ENCODE measurements around the gene RPL32. TPM values are rescaled to one million over a fixed set of nuclear protein-coding genes. Genes with fewer than 3 reads are reported as not detected.

The RPL32 gene
- polyA plus RNA-seq, 2 donors: 2,267 to 2,386 TPM

DNA sequence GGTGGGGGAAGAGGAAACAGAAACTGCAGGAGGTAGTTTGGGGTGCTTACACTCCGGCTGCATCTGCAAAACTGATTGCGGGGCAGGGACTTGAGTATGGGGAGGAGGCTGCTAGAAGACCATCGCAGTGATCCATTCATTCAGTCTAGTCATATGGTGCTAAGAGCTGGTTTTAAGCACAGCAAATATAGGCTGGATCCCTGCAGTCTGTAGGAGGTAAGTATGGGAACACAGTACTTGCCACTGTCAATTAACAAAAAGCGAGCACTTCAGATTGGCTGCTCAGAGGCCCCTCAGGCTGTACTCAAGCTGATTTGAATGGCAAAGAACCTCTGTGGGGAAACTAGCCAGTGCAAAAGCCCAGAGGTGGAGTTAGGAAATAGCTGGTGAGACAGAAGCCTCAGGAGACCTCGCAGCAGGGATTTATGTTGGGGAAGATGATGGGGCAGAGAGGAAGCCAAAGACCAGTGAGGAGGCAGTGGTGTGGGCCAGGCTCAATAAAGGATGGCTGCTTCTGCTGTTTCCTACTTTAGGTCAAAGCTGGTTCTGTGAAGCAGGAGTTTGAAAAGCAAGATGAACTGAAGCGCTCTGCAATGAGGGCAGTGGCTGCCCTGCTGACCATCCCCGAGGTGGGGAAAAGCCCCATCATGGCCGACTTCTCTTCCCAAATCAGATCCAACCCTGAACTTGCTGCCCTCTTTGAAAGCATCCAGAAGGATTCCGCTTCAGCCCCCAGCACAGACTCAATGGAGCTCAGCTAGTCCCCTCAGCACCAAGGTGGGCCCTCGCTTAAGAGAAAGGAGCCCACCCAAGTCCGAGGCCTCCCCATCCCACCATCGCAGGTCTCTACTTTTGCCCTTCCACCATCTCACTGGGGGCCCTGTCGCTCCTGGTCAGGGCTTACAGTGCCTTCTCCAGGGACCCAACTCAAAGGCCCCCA is 7.9 kb downstream of the RPL32 start:
- Histone ChIP-seq H3K4me1 (ENCODE audit: control insufficient read depth in 2 of 2, insufficient read depth in 2 of 2, low read length in 1 of 2) (peaks cover 3 to 11% of the 10 kb centered on the region in 2 donors), H3K9me3 (ENCODE audit: control insufficient read depth in 2 of 2, insufficient read depth in 1 of 2, low read depth in 1 of 2, low read length in 1 of 2) (no peaks in the 10 kb centered on the region), H3K27me3 (ENCODE audit: control insufficient read depth in 1 of 2, insufficient read depth in 2 of 2, low read length in 2 of 2) (no peaks in the 10 kb centered on the region), H3K36me3 (ENCODE audit: control insufficient read depth in 2 of 2, insufficient read depth in 2 of 2, low read length in 1 of 2) (peaks cover 13 to 35% of the 10 kb centered on the region in 2 donors), H3K4me3 (ENCODE audit: low read depth in 1 of 2, low read length in 2 of 2) (no peak overlapping the region), H3K27ac (ENCODE audit: low read depth in 2 of 2, low read length in 1 of 2) (no peak overlapping the region)
- 85 to 86% methylated on average over 13 of the region's 13 CpGs for WGBS, 2 donors

DNA sequence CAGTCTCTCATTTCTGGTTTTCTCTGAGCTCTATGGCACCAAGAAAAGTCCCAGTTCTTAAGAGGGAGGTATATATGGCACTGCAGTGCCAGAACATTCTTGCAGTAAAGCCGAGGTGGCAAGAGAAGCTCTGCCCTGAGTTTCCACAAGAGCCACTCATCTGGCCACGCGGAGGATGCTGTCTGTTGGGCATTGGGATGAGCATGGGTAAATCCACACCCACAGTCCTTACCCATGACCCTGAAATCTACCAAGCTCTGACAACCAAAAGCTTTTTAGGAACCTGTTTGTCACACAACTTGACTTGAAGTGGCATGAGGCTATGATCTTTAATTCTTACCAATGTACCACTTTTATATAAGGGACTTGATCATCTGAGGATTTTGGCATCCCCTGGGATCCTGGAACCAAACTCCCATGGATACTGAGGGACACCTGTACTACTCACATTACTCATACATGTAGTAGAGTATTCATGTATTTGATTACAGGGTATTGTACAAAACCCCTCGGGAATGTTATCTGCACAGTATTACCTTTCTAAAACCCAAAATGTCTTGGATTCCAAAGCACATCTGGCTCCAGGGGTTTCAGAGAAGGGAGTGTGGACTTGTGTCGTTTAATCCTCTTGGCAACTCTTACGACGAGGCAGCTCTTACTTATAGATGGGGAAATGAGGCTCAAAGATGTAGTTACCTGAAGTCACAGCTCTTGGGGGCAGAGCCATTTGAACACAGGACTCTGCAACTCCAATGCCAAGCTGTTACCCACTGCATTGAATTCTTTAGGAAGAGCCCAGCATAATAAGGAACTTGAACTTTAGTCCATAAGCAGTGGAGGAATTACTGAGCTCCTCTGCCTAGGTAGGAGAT is 8.8 kb downstream of the RPL32 start:
- WGBS, 2 donors: 69 to 71% methylated on average over 7 of the region's 7 CpGs
- Histone ChIP-seq H3K27ac (ENCODE audit: low read depth in 2 of 2, low read length in 1 of 2) (no peak overlapping the region), H3K36me3 (ENCODE audit: control insufficient read depth in 2 of 2, insufficient read depth in 2 of 2, low read length in 1 of 2) (peaks cover 13 to 30% of the 10 kb centered on the region in 2 donors), H3K4me3 (ENCODE audit: low read depth in 1 of 2, low read length in 2 of 2) (no peak overlapping the region), H3K4me1 (ENCODE audit: control insufficient read depth in 2 of 2, insufficient read depth in 2 of 2, low read length in 1 of 2) (peaks cover 0 to 6% of the 10 kb centered on the region in 2 donors), H3K9me3 (ENCODE audit: control insufficient read depth in 2 of 2, insufficient read depth in 1 of 2, low read depth in 1 of 2, low read length in 1 of 2) (no peaks in the 10 kb centered on the region), H3K27me3 (ENCODE audit: control insufficient read depth in 1 of 2, insufficient read depth in 2 of 2, low read length in 2 of 2) (no peaks in the 10 kb centered on the region)

DNA sequence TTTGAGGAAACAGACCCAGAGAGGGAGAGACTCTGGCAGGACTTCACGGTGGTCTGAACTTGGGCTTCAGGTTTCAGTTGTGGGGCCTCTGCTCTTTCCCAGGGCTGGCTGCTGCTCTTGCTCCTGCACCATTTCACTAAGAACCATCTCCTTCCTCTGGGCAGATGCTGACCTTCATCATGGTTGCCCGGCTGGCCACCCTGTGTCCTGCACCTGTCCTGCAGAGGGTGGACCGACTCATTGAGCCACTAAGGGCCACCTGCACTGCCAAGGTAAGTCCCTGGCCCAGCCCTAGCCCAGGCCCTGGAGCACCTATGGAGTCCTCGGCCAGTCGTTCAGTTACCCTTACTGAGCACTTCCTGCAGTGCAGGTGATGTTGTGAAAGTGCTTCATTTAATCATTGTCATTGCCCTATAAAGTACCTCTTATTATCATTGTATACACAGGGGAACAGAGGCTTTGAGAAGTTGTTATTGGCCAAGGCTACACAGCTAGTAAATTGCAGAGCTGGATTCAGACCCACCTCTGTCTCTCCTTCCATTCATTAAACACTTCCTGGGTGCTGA is 10.0 kb downstream of the RPL32 start:
- 73 to 79% methylated on average over 5 of the region's 5 CpGs for WGBS, 2 donors
- peaks cover 13 to 28% of the 10 kb centered on the region in 2 donors for H3K36me3 ChIP-seq (ENCODE audit: control insufficient read depth in 2 of 2, insufficient read depth in 2 of 2, low read length in 1 of 2)
- peaks cover 0 to 6% of the 10 kb centered on the region in 2 donors for H3K4me1 ChIP-seq (ENCODE audit: control insufficient read depth in 2 of 2, insufficient read depth in 2 of 2, low read length in 1 of 2)
- H3K27ac ChIP-seq (ENCODE audit: low read depth in 2 of 2, low read length in 1 of 2): no peak overlapping the region
- no peaks in the 10 kb centered on the region for H3K9me3 ChIP-seq (ENCODE audit: control insufficient read depth in 2 of 2, insufficient read depth in 1 of 2, low read depth in 1 of 2, low read length in 1 of 2)
- no peaks in the 10 kb centered on the region for H3K27me3 ChIP-seq (ENCODE audit: control insufficient read depth in 1 of 2, insufficient read depth in 2 of 2, low read length in 2 of 2)
- no peak overlapping the region for H3K4me3 ChIP-seq (ENCODE audit: low read depth in 1 of 2, low read length in 2 of 2)

DNA sequence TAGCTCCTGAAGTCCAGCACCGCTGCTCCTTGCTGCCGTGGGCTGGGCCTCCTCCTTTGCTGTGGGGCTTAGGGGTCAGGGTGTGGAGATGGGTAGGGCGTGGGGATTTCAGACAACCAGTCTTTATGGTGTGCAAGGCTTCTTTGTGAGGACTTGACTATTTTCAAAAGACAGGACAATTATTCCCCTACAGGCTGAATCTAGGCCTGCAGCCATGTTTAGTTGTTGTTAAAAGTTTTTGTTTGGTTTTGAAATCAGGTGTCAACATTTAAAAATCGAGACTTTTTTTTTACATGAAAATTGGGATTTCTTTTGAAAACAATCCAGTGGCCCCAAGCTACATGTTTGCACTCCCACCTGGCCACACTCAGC is 10.6 kb downstream of the RPL32 start:
- Histone ChIP-seq H3K4me1 (ENCODE audit: control insufficient read depth in 2 of 2, insufficient read depth in 2 of 2, low read length in 1 of 2) (peaks cover 0 to 6% of the 10 kb centered on the region in 2 donors), H3K36me3 (ENCODE audit: control insufficient read depth in 2 of 2, insufficient read depth in 2 of 2, low read length in 1 of 2) (peaks cover 13 to 22% of the 10 kb centered on the region in 2 donors), H3K9me3 (ENCODE audit: control insufficient read depth in 2 of 2, insufficient read depth in 1 of 2, low read depth in 1 of 2, low read length in 1 of 2) (no peaks in the 10 kb centered on the region), H3K27ac (ENCODE audit: low read depth in 2 of 2, low read length in 1 of 2) (no peak overlapping the region), H3K4me3 (ENCODE audit: low read depth in 1 of 2, low read length in 2 of 2) (no peak overlapping the region), H3K27me3 (ENCODE audit: control insufficient read depth in 1 of 2, insufficient read depth in 2 of 2, low read length in 2 of 2) (no peaks in the 10 kb centered on the region)
- WGBS, 2 donors: 72 to 82% methylated on average over 4 of the region's 4 CpGs

DNA sequence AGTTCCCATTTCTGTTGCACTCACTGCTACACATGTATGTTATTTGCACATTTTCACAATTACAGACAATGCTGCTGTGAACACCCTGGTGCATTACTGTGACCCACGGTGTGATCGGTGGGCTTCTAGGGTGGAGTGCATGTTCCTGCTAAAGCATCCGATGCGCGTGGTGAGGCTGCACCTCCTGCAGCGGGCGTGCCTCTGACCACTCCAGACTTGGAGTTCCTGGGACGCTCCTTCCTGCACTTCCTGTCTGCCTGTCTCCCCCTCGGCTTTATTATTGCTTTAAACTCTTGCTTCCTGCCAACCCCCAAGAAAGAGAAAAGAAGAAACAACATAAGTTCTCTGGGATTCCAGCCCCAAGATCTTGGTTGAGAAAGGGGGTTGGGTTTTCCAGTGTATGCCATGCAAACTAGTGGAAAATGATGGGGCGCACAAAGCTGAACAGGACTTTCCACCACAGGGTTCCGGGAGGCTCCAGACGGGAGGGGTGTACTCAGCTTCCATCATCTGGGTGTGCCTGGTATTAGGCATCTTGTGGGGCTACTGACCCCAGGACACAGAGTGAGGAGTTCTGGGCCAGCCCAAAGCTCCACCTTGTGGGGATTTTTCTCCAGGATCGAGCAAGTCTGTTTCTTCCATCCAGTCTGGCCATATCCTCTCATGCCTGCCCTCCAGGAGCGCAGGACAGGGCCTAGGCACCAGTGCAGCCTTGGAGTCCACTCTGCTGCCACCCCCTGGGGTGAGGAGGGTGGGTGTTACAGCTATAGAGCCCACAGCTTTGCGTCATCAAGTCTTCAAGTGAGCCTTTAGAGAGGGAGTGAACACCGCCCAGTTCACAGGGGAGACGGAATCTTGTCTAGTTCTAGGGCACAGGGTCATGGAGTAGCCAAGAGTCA is 11.2 kb downstream of the RPL32 start:
- Histone ChIP-seq H3K9me3 (ENCODE audit: control insufficient read depth in 2 of 2, insufficient read depth in 1 of 2, low read depth in 1 of 2, low read length in 1 of 2) (no peaks in the 10 kb centered on the region), H3K27ac (ENCODE audit: low read depth in 2 of 2, low read length in 1 of 2) (peak overlapping the region in 1 of 2 donors; percentile 44), H3K27me3 (ENCODE audit: control insufficient read depth in 1 of 2, insufficient read depth in 2 of 2, low read length in 2 of 2) (no peaks in the 10 kb centered on the region), H3K4me3 (ENCODE audit: low read depth in 1 of 2, low read length in 2 of 2) (no peak overlapping the region), H3K36me3 (ENCODE audit: control insufficient read depth in 2 of 2, insufficient read depth in 2 of 2, low read length in 1 of 2) (peaks cover 13 to 17% of the 10 kb centered on the region in 2 donors), H3K4me1 (ENCODE audit: control insufficient read depth in 2 of 2, insufficient read depth in 2 of 2, low read length in 1 of 2) (peaks cover 2 to 6% of the 10 kb centered on the region in 2 donors)
- WGBS, 2 donors: 80 to 81% methylated on average over 17 of the region's 17 CpGs

DNA sequence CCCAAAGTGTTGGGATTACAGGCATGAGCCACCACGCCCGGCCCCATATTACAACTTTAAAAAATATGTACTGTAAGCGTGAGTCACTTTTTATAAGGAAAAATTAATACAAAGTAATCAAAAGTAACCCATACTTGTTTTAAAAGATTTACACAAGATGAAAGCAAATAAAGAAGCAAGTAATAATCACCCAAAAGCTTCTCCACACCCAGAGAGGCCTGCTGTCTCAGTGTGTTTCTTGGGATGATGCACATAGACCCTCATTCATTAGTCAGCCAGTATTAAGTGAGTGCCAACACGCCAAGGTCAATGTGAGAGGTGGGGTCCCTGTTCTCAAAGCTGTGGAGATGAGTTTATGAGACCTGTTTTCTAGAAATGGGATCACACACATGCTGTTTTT is 12.0 kb downstream of the RPL32 start:
- H3K4me3 ChIP-seq (ENCODE audit: low read depth in 1 of 2, low read length in 2 of 2): no peak overlapping the region
- peaks cover 2 to 6% of the 10 kb centered on the region in 2 donors for H3K4me1 ChIP-seq (ENCODE audit: control insufficient read depth in 2 of 2, insufficient read depth in 2 of 2, low read length in 1 of 2)
- peak overlapping the region in 1 of 2 donors; percentile 57 for H3K27ac ChIP-seq (ENCODE audit: low read depth in 2 of 2, low read length in 1 of 2)
- H3K27me3 ChIP-seq (ENCODE audit: control insufficient read depth in 1 of 2, insufficient read depth in 2 of 2, low read length in 2 of 2): no peaks in the 10 kb centered on the region
- peaks cover 13 to 16% of the 10 kb centered on the region in 2 donors for H3K36me3 ChIP-seq (ENCODE audit: control insufficient read depth in 2 of 2, insufficient read depth in 2 of 2, low read length in 1 of 2)
- 66 to 73% methylated on average over 4 of the region's 4 CpGs for WGBS, 2 donors
- no peaks in the 10 kb centered on the region for H3K9me3 ChIP-seq (ENCODE audit: control insufficient read depth in 2 of 2, insufficient read depth in 1 of 2, low read depth in 1 of 2, low read length in 1 of 2)

DNA sequence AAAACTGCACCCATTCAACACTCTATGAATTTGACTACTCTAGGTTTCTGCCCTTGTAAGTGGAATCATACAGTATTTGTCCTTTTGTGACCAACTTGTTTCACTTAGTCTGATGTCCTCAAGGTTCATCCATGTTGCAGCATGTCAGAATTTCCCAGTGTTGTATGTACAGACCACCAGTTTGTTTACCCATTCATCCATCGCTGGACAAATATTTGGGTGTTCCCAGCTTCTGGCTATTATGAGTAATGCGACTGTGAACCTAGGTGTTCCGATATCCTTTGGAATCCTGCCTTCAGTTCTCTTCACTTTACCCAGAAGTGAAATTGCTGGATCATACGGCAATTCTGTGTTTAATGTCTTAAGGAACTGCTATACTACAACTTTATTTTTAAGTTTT is 12.6 kb downstream of the RPL32 start:
- Histone ChIP-seq H3K4me3 (ENCODE audit: low read depth in 1 of 2, low read length in 2 of 2) (no peak overlapping the region), H3K36me3 (ENCODE audit: control insufficient read depth in 2 of 2, insufficient read depth in 2 of 2, low read length in 1 of 2) (peaks cover 10 to 12% of the 10 kb centered on the region in 2 donors), H3K27ac (ENCODE audit: low read depth in 2 of 2, low read length in 1 of 2) (no peak overlapping the region), H3K27me3 (ENCODE audit: control insufficient read depth in 1 of 2, insufficient read depth in 2 of 2, low read length in 2 of 2) (no peaks in the 10 kb centered on the region), H3K4me1 (ENCODE audit: control insufficient read depth in 2 of 2, insufficient read depth in 2 of 2, low read length in 1 of 2) (peaks cover 2 to 6% of the 10 kb centered on the region in 2 donors), H3K9me3 (ENCODE audit: control insufficient read depth in 2 of 2, insufficient read depth in 1 of 2, low read depth in 1 of 2, low read length in 1 of 2) (no peaks in the 10 kb centered on the region)
- WGBS, 2 donors: 61 to 71% methylated on average over 4 of the region's 4 CpGs

DNA sequence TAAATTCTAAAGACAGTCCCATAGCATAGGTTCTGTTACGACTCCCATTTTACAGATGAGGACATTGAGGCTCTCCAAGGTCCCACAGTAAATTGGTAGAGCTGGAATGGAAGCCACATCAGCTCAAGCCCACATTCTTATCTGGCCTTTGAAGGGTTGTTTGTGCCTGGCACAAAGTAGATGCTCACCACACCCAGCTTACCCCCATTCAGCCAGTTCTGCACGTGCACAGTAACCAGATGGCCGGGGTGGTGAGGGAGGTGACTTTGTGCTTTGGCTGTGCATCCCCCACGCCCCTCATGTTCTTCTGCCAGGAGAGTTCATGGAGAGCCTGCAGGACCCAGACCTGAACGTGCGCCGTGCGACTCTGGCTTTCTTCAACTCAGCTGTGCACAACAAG is 16.2 kb downstream of the RPL32 start:
- WGBS, 2 donors: 62 to 74% methylated on average over 8 of the region's 8 CpGs
- peaks cover 0 to 4% of the 10 kb centered on the region in 2 donors for H3K36me3 ChIP-seq (ENCODE audit: control insufficient read depth in 2 of 2, insufficient read depth in 2 of 2, low read length in 1 of 2)

More for the DNA sequence above, 16.2 kb downstream of the RPL32 start:
- Histone ChIP-seq H3K27me3 (ENCODE audit: control insufficient read depth in 1 of 2, insufficient read depth in 2 of 2, low read length in 2 of 2) (no peaks in the 10 kb centered on the region), H3K9me3 (ENCODE audit: control insufficient read depth in 2 of 2, insufficient read depth in 1 of 2, low read depth in 1 of 2, low read length in 1 of 2) (no peaks in the 10 kb centered on the region), H3K4me3 (ENCODE audit: low read depth in 1 of 2, low read length in 2 of 2) (no peak overlapping the region), H3K4me1 (ENCODE audit: control insufficient read depth in 2 of 2, insufficient read depth in 2 of 2, low read length in 1 of 2) (peaks cover under 1 to 2% of the 10 kb centered on the region in 2 donors), H3K27ac (ENCODE audit: low read depth in 2 of 2, low read length in 1 of 2) (no peak overlapping the region)

All from esophagus (tissue), 2 donors.